ENCODE results near the gene LTA.
"Not testable (repeated sequence)": the region's sequence is repeated elsewhere in the genome, so short reads cannot be mapped to it uniquely, and the experiment has no call there.

The LTA gene

DNA sequence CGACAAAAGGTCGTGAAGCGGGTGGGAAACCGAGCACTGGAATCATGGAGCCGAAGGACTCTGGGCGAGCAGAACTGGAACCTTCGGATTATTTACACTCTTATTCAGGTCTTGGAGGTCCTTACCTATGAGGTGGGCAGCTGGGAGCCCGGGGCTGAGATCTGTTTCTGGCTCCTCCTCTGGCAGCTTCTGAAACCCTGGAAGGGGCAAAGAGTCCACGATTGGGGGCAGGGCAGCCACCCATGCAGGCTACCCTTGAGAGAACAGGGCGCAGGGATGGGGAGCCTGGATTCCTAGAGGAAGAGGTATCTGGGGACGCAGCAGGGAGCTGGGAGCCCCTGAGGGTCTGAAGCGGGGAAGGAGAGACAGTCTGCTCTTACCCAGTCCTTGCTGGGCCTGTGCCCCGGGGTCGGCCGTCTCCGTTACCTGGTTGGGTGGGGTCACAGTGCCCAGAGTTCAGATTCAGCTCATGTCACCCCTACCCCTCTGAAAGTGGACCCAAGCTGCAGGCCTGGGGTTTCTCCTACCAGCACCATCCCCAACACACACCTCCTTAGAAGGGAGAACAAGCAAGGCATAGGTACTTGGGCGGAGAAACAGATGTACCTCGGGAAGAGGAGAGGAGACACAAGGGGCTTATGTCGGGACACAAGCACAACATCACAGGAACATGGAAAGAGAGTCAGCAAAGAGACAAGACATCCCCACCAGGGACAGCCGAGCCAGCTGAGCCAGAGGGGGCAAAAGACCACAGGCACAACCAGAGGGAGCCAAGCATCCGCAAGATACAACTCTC, 9.5 kb downstream of the LTA start:
- no peaks in the 10 kb centered on the region for H3K9me3 Mint-ChIP-seq
- H3K27ac Mint-ChIP-seq = peak overlapping the region; percentile 87
- peaks cover 74% of the 10 kb centered on the region for H3K4me1 Mint-ChIP-seq
- no peak for DNase-seq
- H3K36me3 Mint-ChIP-seq (ENCODE audit: low read depth) = peaks cover 38% of the 10 kb centered on the region
- no peaks in the 10 kb centered on the region for H3K27me3 Mint-ChIP-seq
- no peak for ATAC-seq
- peak overlapping the region; percentile 99 for H3K4me3 Mint-ChIP-seq

DNA sequence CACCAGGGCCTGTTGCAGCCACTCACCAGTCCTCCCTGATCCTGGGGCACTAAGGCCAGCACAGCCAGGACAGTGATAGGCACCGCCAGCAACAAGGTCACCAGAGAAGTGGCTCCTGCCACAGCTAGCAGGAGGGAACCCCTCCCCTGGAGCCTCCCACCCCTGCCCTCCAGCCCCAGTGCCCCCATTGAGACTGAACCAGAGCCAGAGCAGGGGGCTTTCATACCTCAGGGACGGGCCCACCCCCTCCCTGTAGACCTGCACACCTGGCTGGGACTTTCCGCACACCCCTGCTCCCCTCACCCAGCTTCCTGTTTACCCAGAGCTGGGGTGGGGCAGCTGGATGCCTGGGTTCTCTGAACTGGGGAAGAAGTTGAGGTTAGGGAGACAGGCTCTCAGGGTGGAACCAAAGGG, 10.1 kb downstream of the LTA start, which contains the start of gene LTB:
Gene LTB, minus strand, starts transcription at position 195 of the 414 bp plus-strand sequence. Its CDS starts 7 bp downstream, at position 188.
- no peak for DNase-seq

GRCh38 chr6:31585491-31585890, 13.4 kb downstream of the LTA start:
- peaks cover 10% of the 10 kb centered on the region for H3K36me3 Mint-ChIP-seq (ENCODE audit: low read depth)
- peak overlapping the region; percentile 79 for H3K27ac Mint-ChIP-seq
- peak overlapping the region; percentile 77 for H3K4me3 Mint-ChIP-seq
- DNase-seq (no peak), ATAC-seq (peak; percentile 17)
- H3K4me1 Mint-ChIP-seq = peaks cover 69% of the 10 kb centered on the region
- no peaks in the 10 kb centered on the region for H3K9me3 Mint-ChIP-seq
- H3K27me3 Mint-ChIP-seq = no peaks in the 10 kb centered on the region

More for the DNA sequence above, 10.1 kb downstream of the LTA start, which contains the start of gene LTB:
- Mint-ChIP-seq H3K36me3 (ENCODE audit: low read depth) (peaks cover 32% of the 10 kb centered on the region), H3K4me1 (peaks cover 75% of the 10 kb centered on the region), H3K9me3 (no peaks in the 10 kb centered on the region), H3K27me3 (no peaks in the 10 kb centered on the region), H3K4me3 (peak within 1 kb of the TSS; percentile 99), H3K27ac (peak within 1 kb of the TSS; percentile 87)
- ATAC-seq = no peak

DNA sequence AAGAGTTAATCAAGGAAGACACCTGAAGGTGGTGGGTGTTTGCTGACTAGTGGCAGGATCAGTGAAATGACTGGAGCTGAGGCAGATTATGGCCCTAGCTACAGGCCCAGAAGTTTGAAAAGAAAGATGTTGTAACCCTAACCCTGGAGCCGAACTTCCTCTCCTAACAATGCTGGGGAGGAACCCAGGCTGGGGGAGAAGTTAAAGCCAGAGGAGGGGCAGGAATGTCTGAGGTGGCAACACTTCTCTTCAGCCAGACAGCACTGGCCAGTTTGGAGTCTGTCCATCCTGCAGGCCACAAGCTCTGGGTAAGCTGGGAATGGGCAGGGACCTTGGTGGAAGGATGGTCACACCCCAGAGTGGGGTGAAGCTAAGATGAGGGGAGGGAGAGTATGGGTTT, 13.9 kb downstream of the LTA start, which contains the start of gene LST1:
Gene LST1, plus strand, starts transcription at position 270 of the 400 bp plus-strand sequence. CDS start 1,023 bp downstream, outside the sequence.
- H3K36me3 Mint-ChIP-seq (ENCODE audit: low read depth) = peaks cover 8% of the 10 kb centered on the region
- no peaks in the 10 kb centered on the region for H3K27me3 Mint-ChIP-seq
- H3K4me3 Mint-ChIP-seq = peak within 1 kb of the TSS; percentile 77
- DNase-seq (no peak), ATAC-seq (no peak)
- no peaks in the 10 kb centered on the region for H3K9me3 Mint-ChIP-seq
- peaks cover 71% of the 10 kb centered on the region for H3K4me1 Mint-ChIP-seq
- H3K27ac Mint-ChIP-seq = peak within 1 kb of the TSS; percentile 79

DNA sequence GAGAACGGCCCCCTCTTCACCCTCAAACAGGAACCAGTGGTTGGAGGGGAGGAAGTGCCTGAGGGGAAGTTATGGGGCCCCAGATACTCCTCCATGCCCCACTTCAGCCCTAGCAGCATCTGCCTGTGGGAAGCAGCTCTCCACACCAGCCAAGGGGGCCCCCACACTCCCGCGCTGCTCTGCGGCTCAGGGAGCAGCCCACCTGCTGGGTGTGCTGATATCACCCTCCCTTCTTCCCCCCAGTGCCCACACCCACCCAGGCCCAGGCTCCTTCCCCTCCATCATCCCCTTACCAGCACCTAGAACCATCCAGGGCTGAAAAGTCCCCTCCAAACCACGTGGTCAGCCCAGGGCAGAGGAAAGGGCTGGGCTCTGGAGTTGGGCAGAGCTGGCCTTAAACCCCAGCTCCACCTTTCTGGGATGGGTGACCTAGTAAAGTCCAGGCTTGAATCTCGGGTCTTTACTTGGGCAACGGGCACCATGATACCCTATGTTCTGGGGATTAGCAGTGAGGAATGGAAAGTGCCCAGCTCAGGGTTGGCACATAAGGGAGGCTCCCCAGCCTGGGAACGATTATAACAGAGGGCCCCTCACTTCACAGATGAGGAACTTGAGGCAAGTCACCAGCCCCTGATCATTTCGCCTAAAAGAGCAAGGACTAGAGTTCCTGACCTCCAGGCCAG, 14.7 kb downstream of the LTA start:
- no peaks in the 10 kb centered on the region for H3K27me3 Mint-ChIP-seq
- H3K27ac Mint-ChIP-seq = peak overlapping the region; percentile 79
- ATAC-seq = peak; percentile 30
- no peak for DNase-seq
- H3K9me3 Mint-ChIP-seq = no peaks in the 10 kb centered on the region
- H3K4me3 Mint-ChIP-seq = peak overlapping the region; percentile 77
- H3K36me3 Mint-ChIP-seq (ENCODE audit: low read depth) = peaks cover 4% of the 10 kb centered on the region
- peaks cover 71% of the 10 kb centered on the region for H3K4me1 Mint-ChIP-seq

DNA sequence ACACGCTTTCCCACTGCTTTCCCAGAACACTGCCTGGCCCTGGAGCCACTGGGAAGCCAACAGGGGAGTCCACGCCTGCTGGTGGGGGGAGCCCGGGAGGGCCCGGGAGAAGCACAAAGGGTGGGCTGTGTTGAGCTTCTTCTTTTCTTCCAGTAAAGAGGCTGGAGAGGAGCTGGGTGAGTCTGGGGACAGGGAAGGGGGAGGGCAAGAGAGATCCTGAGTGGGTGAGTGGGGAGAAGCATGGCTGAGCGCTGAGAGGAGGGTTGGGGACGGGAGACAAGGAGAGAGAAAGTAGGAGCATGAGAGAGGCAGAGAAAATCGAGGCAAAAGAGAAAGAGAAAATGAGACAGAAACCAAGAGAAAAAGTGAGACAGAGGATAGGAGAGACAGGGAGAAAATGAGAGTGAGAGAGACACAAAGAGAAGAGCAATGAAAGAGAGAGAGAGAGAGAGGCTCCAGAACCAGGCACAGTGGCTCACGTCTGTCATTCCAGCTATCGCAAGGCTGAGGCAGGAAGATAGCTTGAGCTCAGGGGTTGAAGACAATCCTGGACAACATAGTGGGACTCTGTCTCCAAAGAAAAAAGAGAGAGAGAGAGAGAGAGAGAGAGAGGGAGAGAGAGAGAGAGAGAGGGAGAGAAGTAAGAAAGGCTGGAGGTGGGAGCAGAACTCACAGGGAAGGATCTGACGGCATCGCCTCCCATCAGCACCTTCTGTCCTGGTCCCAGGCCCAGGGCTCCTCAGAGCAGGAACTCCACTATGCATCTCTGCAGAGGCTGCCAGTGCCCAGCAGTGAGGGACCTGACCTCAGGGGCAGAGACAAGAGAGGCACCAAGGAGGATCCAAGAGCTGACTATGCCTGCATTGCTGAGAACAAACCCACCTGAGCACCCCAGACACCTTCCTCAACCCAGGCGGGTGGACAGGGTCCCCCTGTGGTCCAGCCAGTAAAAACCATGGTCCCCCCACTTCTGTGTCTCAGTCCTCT, 16.0 kb downstream of the LTA start:
- H3K9me3 Mint-ChIP-seq = no peaks in the 10 kb centered on the region
- DNase-seq (no peak), ATAC-seq (no peak)
- H3K27me3 Mint-ChIP-seq = no peaks in the 10 kb centered on the region
- peak overlapping the region; percentile 77 for H3K4me3 Mint-ChIP-seq
- H3K36me3 Mint-ChIP-seq (ENCODE audit: low read depth) = peaks cover 2% of the 10 kb centered on the region
- H3K4me1 Mint-ChIP-seq = peaks cover 70% of the 10 kb centered on the region
- H3K27ac Mint-ChIP-seq = peak overlapping the region; percentile 81

DNA sequence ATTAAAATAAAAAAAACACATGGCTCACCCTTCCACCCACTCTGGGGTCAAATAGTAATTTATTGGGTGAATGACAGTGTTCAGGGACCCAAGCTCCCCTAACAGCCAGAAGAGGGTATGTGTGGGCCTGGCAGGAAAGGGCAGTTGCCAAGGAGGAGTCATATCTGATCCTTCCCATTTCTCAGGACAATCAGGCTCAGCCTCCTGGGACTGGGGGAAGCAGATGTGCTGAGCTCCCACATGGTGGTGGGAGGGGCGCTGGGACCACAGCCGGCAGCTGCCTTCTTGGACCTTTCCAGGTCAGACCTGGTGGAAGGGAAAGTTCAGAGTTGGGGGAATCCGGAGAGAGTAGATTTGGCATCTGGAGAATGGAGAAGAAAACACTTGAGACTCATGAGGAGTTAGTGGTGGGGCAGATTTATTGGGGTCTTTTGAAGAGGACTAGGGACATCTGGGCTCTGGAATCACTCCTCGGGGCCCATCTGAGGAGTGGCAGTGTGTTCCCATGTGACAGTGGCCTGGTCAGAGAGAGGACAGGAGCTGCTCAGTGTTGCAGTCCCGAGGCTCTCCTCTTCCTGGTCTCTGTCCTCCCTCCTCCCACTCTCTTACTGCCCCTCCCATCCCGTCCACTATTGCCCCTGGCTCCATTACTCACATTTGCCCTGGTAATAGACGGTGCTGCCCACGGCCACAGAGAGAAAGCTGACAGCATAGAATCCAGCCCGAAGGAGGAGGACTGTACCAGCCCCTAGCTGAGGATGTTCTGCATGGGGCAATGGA, 17.0 kb downstream of the LTA start:
- peak overlapping the region; percentile 27 for H3K4me3 Mint-ChIP-seq
- DNase-seq (no peak), ATAC-seq (no peak)
- peaks cover 2% of the 10 kb centered on the region for H3K36me3 Mint-ChIP-seq (ENCODE audit: low read depth)
- H3K9me3 Mint-ChIP-seq = no peaks in the 10 kb centered on the region
- peaks cover 72% of the 10 kb centered on the region for H3K4me1 Mint-ChIP-seq
- H3K27ac Mint-ChIP-seq = peak overlapping the region; percentile 82
- no peaks in the 10 kb centered on the region for H3K27me3 Mint-ChIP-seq

- DNase-seq; H3K4me3 Mint-ChIP-seq; ATAC-seq; H3K36me3 Mint-ChIP-seq (ENCODE audit: low read depth); H3K27me3 Mint-ChIP-seq; H3K27ac Mint-ChIP-seq; H3K9me3 Mint-ChIP-seq: not testable (repeated sequence)
- peaks cover 66% of the 10 kb centered on the region for H3K4me1 Mint-ChIP-seq
Measured at GRCh38 chr6:31590691-31591090, 18.6 kb downstream of the LTA start.

GRCh38 chr6:31592396-31592771, 20.3 kb downstream of the LTA start:
- peak overlapping the region; percentile 70 for H3K4me3 Mint-ChIP-seq
- peak overlapping the region; percentile 87 for H3K27ac Mint-ChIP-seq
- H3K9me3 Mint-ChIP-seq = no peaks in the 10 kb centered on the region
- H3K4me1 Mint-ChIP-seq = peaks cover 61% of the 10 kb centered on the region
- DNase-seq (no peak), ATAC-seq (no peak)
- no peaks in the 10 kb centered on the region for H3K36me3 Mint-ChIP-seq (ENCODE audit: low read depth)
- no peaks in the 10 kb centered on the region for H3K27me3 Mint-ChIP-seq

GRCh38 chr6:31597006-31597405, 24.9 kb downstream of the LTA start:
- no peaks in the 10 kb centered on the region for H3K9me3 Mint-ChIP-seq
- no peaks in the 10 kb centered on the region for H3K27me3 Mint-ChIP-seq
- peak; percentile 77 for ATAC-seq
- peak; percentile 31 for DNase-seq
- no peak overlapping the region for H3K4me3 Mint-ChIP-seq
- no peaks in the 10 kb centered on the region for H3K36me3 Mint-ChIP-seq (ENCODE audit: low read depth)
- H3K4me1 Mint-ChIP-seq = peaks cover 47% of the 10 kb centered on the region
- no peak overlapping the region for H3K27ac Mint-ChIP-seq

- H3K4me1 Mint-ChIP-seq = peaks cover 1% of the 10 kb centered on the region
- no peaks in the 10 kb centered on the region for H3K9me3 Mint-ChIP-seq
- no peak overlapping the region for H3K4me3 Mint-ChIP-seq
- ATAC-seq = no peak
- peak overlapping the region; percentile 44 for H3K27ac Mint-ChIP-seq
- DNase-seq = no peak
- no peaks in the 10 kb centered on the region for H3K27me3 Mint-ChIP-seq
- no peaks in the 10 kb centered on the region for H3K36me3 Mint-ChIP-seq (ENCODE audit: low read depth)
Measured at GRCh38 chr6:31607317-31607716, 35.2 kb downstream of the LTA start.

GRCh38 chr6:31609519-31610406, 37.7 kb downstream of the LTA start:
- Mint-ChIP-seq H3K27ac (no peak overlapping the region), H3K9me3 (no peaks in the 10 kb centered on the region), H3K4me1 (peaks cover 10% of the 10 kb centered on the region), H3K4me3 (no peak overlapping the region), H3K36me3 (ENCODE audit: low read depth) (no peaks in the 10 kb centered on the region), H3K27me3 (no peaks in the 10 kb centered on the region)
- ATAC-seq = no peak
- no peak for DNase-seq

GRCh38 chr6:31610968-31611367, 38.9 kb downstream of the LTA start:
- Mint-ChIP-seq H3K4me1 (peaks cover 22% of the 10 kb centered on the region), H3K27ac (no peak overlapping the region), H3K9me3 (no peaks in the 10 kb centered on the region), H3K36me3 (ENCODE audit: low read depth) (no peaks in the 10 kb centered on the region), H3K27me3 (no peaks in the 10 kb centered on the region), H3K4me3 (no peak overlapping the region)
- DNase-seq = no peak
- ATAC-seq = no peak

Data from activated naive CD8-positive, alpha-beta T cell treated with anti-CD3 and anti-CD28 coated beads, Interleukin-2, amount 50 U/mL, for 24 hours (primary cell).